Measurements from ENCODE around the gene POLR3E.

POLR3E gene

GRCh38 chr16:22317625-22318024, 20.4 kb downstream of the POLR3E start:
- DNase-seq (ENCODE audit: low spot score), result no peak

GRCh38 chr16:22318690-22319358, 21.6 kb downstream of the POLR3E start:
- peak; percentile 64 for DNase-seq (ENCODE audit: low spot score)

- no peak for DNase-seq (ENCODE audit: low spot score)
Observed at GRCh38 chr16:22320572-22321339, 23.5 kb downstream of the POLR3E start.

- DNase-seq (ENCODE audit: low spot score), result peak; percentile 83
Observed at GRCh38 chr16:22321340-22322001, 24.3 kb downstream of the POLR3E start.

- DNase-seq (ENCODE audit: low spot score), result no peak
Observed at GRCh38 chr16:22322021-22322471, 24.8 kb downstream of the POLR3E start.

- no peak for DNase-seq (ENCODE audit: low spot score)
Observed at GRCh38 chr16:22322741-22323140, 25.5 kb downstream of the POLR3E start.

- no peak for DNase-seq (ENCODE audit: low spot score)
Observed at GRCh38 chr16:22323173-22323958, 26.2 kb downstream of the POLR3E start.

GRCh38 chr16:22323959-22324786, 27.0 kb downstream of the POLR3E start:
- DNase-seq (ENCODE audit: low spot score), result no peak

GRCh38 chr16:22324787-22325597, 27.8 kb downstream of the POLR3E start:
- no peak for DNase-seq (ENCODE audit: low spot score)

- DNase-seq (ENCODE audit: low spot score), result no peak
Observed at GRCh38 chr16:22325598-22326368, 28.6 kb downstream of the POLR3E start.

- no peak for DNase-seq (ENCODE audit: low spot score)
Observed at GRCh38 chr16:22326369-22326652, 29.1 kb downstream of the POLR3E start.

- DNase-seq (ENCODE audit: low spot score), result no peak
Observed at GRCh38 chr16:22326771-22327445, 29.7 kb downstream of the POLR3E start.

GRCh38 chr16:22327446-22327775, 30.2 kb downstream of the POLR3E start:
- DNase-seq (ENCODE audit: low spot score), result no peak

- DNase-seq (ENCODE audit: low spot score), result no peak
Observed at GRCh38 chr16:22328081-22328725, 31.0 kb downstream of the POLR3E start.

GRCh38 chr16:22329199-22329695, 32.0 kb downstream of the POLR3E start:
- DNase-seq (ENCODE audit: low spot score), result no peak

- no peak for DNase-seq (ENCODE audit: low spot score)
Observed at GRCh38 chr16:22330326-22330725, 33.1 kb downstream of the POLR3E start.

- no peak for DNase-seq (ENCODE audit: low spot score)
Observed at GRCh38 chr16:22333457-22333994, 36.3 kb downstream of the POLR3E start.

- DNase-seq (ENCODE audit: low spot score), result no peak
Observed at GRCh38 chr16:22335668-22336246, 38.5 kb downstream of the POLR3E start.

All from GM03348 (cell line).